Measurements from ENCODE around the gene GNPTAB. TPM values are rescaled to one million over a fixed set of nuclear protein-coding genes. Genes with fewer than 3 reads are reported as not detected.

The GNPTAB gene
- total RNA-seq, 1 experiment from 2014 or later: 40.8 TPM

GRCh38 chr12:101777485-101777884 is 53.3 kb downstream of the GNPTAB start:
- Histone ChIP-seq H3K4me3 (ENCODE audit: low read depth in 2 of 2, low read length in 2 of 2) (no peak overlapping the region), H3K9me3 (ENCODE audit: control insufficient read depth, insufficient read depth, low read depth, low read length) (no peaks in the 10 kb centered on the region), H3K27ac (ENCODE audit: low read length) (no peak overlapping the region), H3K27me3 (ENCODE audit: control insufficient read depth, insufficient read depth, low read length) (no peaks in the 10 kb centered on the region), H3K36me3 (ENCODE audit: control insufficient read depth, insufficient read depth, low read length) (no peaks in the 10 kb centered on the region), H3K4me1 (ENCODE audit: control insufficient read depth, insufficient read depth, low read length) (no peaks in the 10 kb centered on the region)
- no peak for TF ChIP-seq SIN3A (IDR thresholded peaks at IDR 0.05; ENCODE audit: borderline replicate concordance, insufficient read depth, low read depth, low read length)
- BruUV-seq (replicated peaks): no TSS peak
- intact Hi-C loops (cut with micrococcal nuclease; ENCODE audit: unreplicated experiment): no loop called here
- ChIA-PET CTCF (no interaction called here), POLR2A (no interaction called here)
- in situ Hi-C loops (cut with HindIII; ENCODE audit: low pct_unique_long_range_greater_than_20kb, low sequenced_read_pairs): no loop called here
- ATAC-seq (no peak), DNase-seq (ENCODE audit: low read depth, low spot score) (no peak)

GRCh38 chr12:101775816-101776215 is 54.9 kb downstream of the GNPTAB start:
- CTCF ChIA-PET: no interaction called here

More at GRCh38 chr12:101775816-101776215, 54.9 kb downstream of the GNPTAB start:
- Histone ChIP-seq H3K9me3 (ENCODE audit: control insufficient read depth, insufficient read depth, low read depth, low read length) (no peaks in the 10 kb centered on the region), H3K36me3 (ENCODE audit: control insufficient read depth, insufficient read depth, low read length) (no peaks in the 10 kb centered on the region), H3K4me1 (ENCODE audit: control insufficient read depth, insufficient read depth, low read length) (no peaks in the 10 kb centered on the region), H3K27me3 (ENCODE audit: control insufficient read depth, insufficient read depth, low read length) (no peaks in the 10 kb centered on the region), H3K27ac (ENCODE audit: low read length) (no peak overlapping the region), H3K4me3 (ENCODE audit: low read depth in 2 of 2, low read length in 2 of 2) (no peak overlapping the region)
- BruUV-seq (replicated peaks): no TSS peak
- DNase-seq (ENCODE audit: low read depth, low spot score): no peak
- no peak for ATAC-seq
- POLR2A ChIA-PET: no interaction called here
- in situ Hi-C loops (cut with HindIII; ENCODE audit: low pct_unique_long_range_greater_than_20kb, low sequenced_read_pairs) (no loop called here), intact Hi-C loops (cut with micrococcal nuclease; ENCODE audit: unreplicated experiment) (no loop called here)
- TF ChIP-seq TCF7L2 (IDR thresholded peaks at IDR 0.05; ENCODE audit: low read depth, low read length): no peak
- TF ChIP-seq SIN3A (IDR thresholded peaks at IDR 0.05; ENCODE audit: borderline replicate concordance, insufficient read depth, low read depth, low read length): no peak
- no peak for TF ChIP-seq POLR2AphosphoS5 (IDR thresholded peaks at IDR 0.05; ENCODE audit: low read depth, low read length)
- TF ChIP-seq REST (IDR thresholded peaks at IDR 0.05; ENCODE audit: insufficient read depth in 1 of 2, low read depth in 2 of 2, low read length in 1 of 2): no peak
- no peak for TF ChIP-seq CTCF (IDR thresholded peaks at IDR 0.05)

All from Panc1 (cell line).